CD4-positive, alpha-beta T cell (primary cell): ENCODE measurements around the gene SIL1. TPM values are rescaled to one million over a fixed set of nuclear protein-coding genes. Genes with fewer than 3 reads are reported as not detected.
A peak's percentile ranks its signal among the peaks of the same experiment; 100 is the strongest.

ENCODE experiments used
- ATAC-seq: fragments of 200-7000 bp; cut with Tn5 transposase; one replicate; pipeline ENCODE4 v1.10.0; 2022; ENCODE audit warnings: mild to moderate bottlenecking; ENCODE audit not compliant: poor library complexity
- CTCF ChIA-PET: fragments of 350-600 bp; sonication (Branson Sonifier 250); formaldehyde crosslinking; loops from one replicate; lab custom pipeline; 2021; ENCODE audit warnings: antibody characterized with exemption, inconsistent platforms; lab: Charles Lee
- POLR2A ChIA-PET: fragments of 350-600 bp; sonication (Branson Sonifier 250); formaldehyde crosslinking; loops from one replicate; lab custom pipeline; 2021; ENCODE audit warnings: antibody characterized with exemption, inconsistent platforms; lab: Charles Lee
- DNase-seq, 14 experiments: peaks; one replicate each; pipeline ENCODE4 v3.0.0-alpha.2; 2013 to 2020; ENCODE audit warnings: mixed read lengths in 2 of 14
- H3K27ac ChIP-seq, 2 donors: one replicate each; pipeline versions ENCODE4 v1.5.1 to v1.7.0; 2013; ENCODE audit warnings: low read length in 2 of 2, low read depth in 1 of 2, mild to moderate bottlenecking in 1 of 2
- H3K27me3 ChIP-seq, 2 experiments: 1 replicate in 1 of 2; 2 replicates in 1 of 2; pipeline versions ENCODE4 v1.6.1 to v1.7.0; 2013; ENCODE audit warnings: low read length in 2 of 2, control low read depth in 1 of 2, mild to moderate bottlenecking in 1 of 2, moderate library complexity in 1 of 2; ENCODE audit not compliant: insufficient read depth in 2 of 2, control insufficient read depth in 1 of 2
- H3K36me3 ChIP-seq: one replicate; pipeline ENCODE4 v1.6.1; 2013; ENCODE audit warnings: low read length, control low read depth; ENCODE audit not compliant: insufficient read depth
- H3K4me1 ChIP-seq: one replicate; pipeline ENCODE4 v1.6.1; 2013; ENCODE audit warnings: low read length, control low read depth; ENCODE audit not compliant: insufficient read depth
- H3K4me3 ChIP-seq: one replicate; pipeline ENCODE4 v1.5.1; 2013; ENCODE audit warnings: mild to moderate bottlenecking, low read length, moderate library complexity
- H3K9me3 ChIP-seq, 2 experiments: 1 replicate in 1 of 2; 2 replicates in 1 of 2; pipeline versions ENCODE4 v1.6.1 to v1.7.0; 2013; ENCODE audit warnings: low read length in 2 of 2, mild to moderate bottlenecking in 2 of 2, control low read depth in 1 of 2, moderate library complexity in 1 of 2; ENCODE audit not compliant: control insufficient read depth in 1 of 2, insufficient read depth in 1 of 2
- H3K27ac Mint-ChIP-seq: one replicate; pipeline ENCODE4 v1.8.0; 2020; ENCODE audit warnings: mixed read lengths
- H3K27me3 Mint-ChIP-seq: one replicate; pipeline ENCODE4 v1.8.0; 2021; ENCODE audit warnings: mixed read lengths
- H3K36me3 Mint-ChIP-seq: one replicate; pipeline ENCODE4 v1.8.0; 2021; ENCODE audit warnings: low read depth, mixed read lengths
- H3K4me1 Mint-ChIP-seq: one replicate; pipeline ENCODE4 v1.8.0; 2021; ENCODE audit warnings: low read depth, mixed read lengths
- H3K4me3 Mint-ChIP-seq: one replicate; pipeline ENCODE4 v1.8.0; 2020; ENCODE audit warnings: mild to moderate bottlenecking, mixed read lengths
- H3K9me3 Mint-ChIP-seq: one replicate; pipeline ENCODE4 v1.8.0; 2020; ENCODE audit warnings: mixed read lengths
- CTCF ChIP-seq: fragments of 200-600 bp; IDR thresholded peaks from one replicate; pipeline ENCODE4 v1.8.0; 2022; ENCODE audit warnings: antibody characterized with exemption, mild to moderate bottlenecking
- intact Hi-C, 2 experiments: fragments of 100-400 bp; cut with DNase I in 1 of 2; cut with micrococcal nuclease in 1 of 2; formaldehyde crosslinking; loops; one replicate each; pipeline versions ENCODE4 v1.15.1 to v1.9.0; 2023 to 2025; cut with DNase I, micrococcal nuclease
- total RNA-seq, 174 experiments: library from RNA in 2 of 174; stranded (reverse) in 2 of 174; gene quantifications; one replicate each; pipeline ENCODE4 v1.2.3 and lab custom pipeline; 2021 to 2026

The SIL1 gene
- total RNA-seq, 2 experiments from 2014 or later = 5.6 to 9.2 TPM

- H3K27me3 ChIP-seq = no peaks in the 10 kb centered on the region
- H3K27ac ChIP-seq = no peak overlapping the region
- ATAC-seq (no peak), DNase-seq (peak in 3 of 14 experiments; percentile 2 to 7 (median 3))
- POLR2A ChIA-PET = no interaction called here
- H3K4me3 ChIP-seq = no peak overlapping the region
- no peak overlapping the region for H3K27ac Mint-ChIP-seq
- no peaks in the 10 kb centered on the region for H3K4me1 Mint-ChIP-seq
- H3K27me3 Mint-ChIP-seq = no peaks in the 10 kb centered on the region
- intact Hi-C loops = no loop called here
- no peaks in the 10 kb centered on the region for H3K9me3 Mint-ChIP-seq
- no peaks in the 10 kb centered on the region for H3K4me1 ChIP-seq
- H3K36me3 ChIP-seq = peaks cover 6% of the 10 kb centered on the region
- H3K9me3 ChIP-seq = no peaks in the 10 kb centered on the region
- CTCF ChIA-PET = no interaction called here
- H3K4me3 Mint-ChIP-seq = no peak overlapping the region
- peaks cover 3% of the 10 kb centered on the region for H3K36me3 Mint-ChIP-seq
- no peak for TF ChIP-seq CTCF
These were observed 297.7 kb downstream of the SIL1 start for GRCh38 chr5:138900281-138900965.

GRCh38 chr5:138898742-138899141 is 299.4 kb downstream of the SIL1 start:
- DNase-seq (no peak), ATAC-seq (no peak)
- POLR2A ChIA-PET = interaction anchor here (0.6 kb wide), 1 partner anchor 224 kb away, joined by 4 read pairs; no protein-coding TSS in a partner anchor
- intact Hi-C loops = no loop called here
- Mint-ChIP-seq H3K4me1 (no peaks in the 10 kb centered on the region), H3K27ac (no peak overlapping the region), H3K9me3 (no peaks in the 10 kb centered on the region), H3K4me3 (no peak overlapping the region), H3K27me3 (no peaks in the 10 kb centered on the region), H3K36me3 (no peaks in the 10 kb centered on the region)
- no peak for TF ChIP-seq CTCF
- H3K4me3 ChIP-seq = no peak overlapping the region
- no peaks in the 10 kb centered on the region for H3K27me3 ChIP-seq
- CTCF ChIA-PET = no interaction called here
- H3K9me3 ChIP-seq = no peaks in the 10 kb centered on the region
- no peaks in the 10 kb centered on the region for H3K36me3 ChIP-seq
- H3K27ac ChIP-seq = no peak overlapping the region
- H3K4me1 ChIP-seq = no peaks in the 10 kb centered on the region

GRCh38 chr5:138898299-138898698 is 299.9 kb downstream of the SIL1 start:
- Mint-ChIP-seq H3K4me3 (no peak overlapping the region), H3K27me3 (no peaks in the 10 kb centered on the region), H3K9me3 (no peaks in the 10 kb centered on the region), H3K36me3 (no peaks in the 10 kb centered on the region), H3K27ac (no peak overlapping the region), H3K4me1 (no peaks in the 10 kb centered on the region)
- H3K4me3 ChIP-seq = no peak overlapping the region
- no peak for ATAC-seq
- H3K9me3 ChIP-seq = no peaks in the 10 kb centered on the region
- no peak overlapping the region for H3K27ac ChIP-seq
- H3K27me3 ChIP-seq = no peaks in the 10 kb centered on the region
- no peak for DNase-seq
- intact Hi-C loops = no loop called here
- ChIA-PET POLR2A (interaction anchor here (0.6 kb wide), 1 partner anchor 224 kb away, joined by 4 read pairs; no protein-coding TSS in a partner anchor), CTCF (no interaction called here)
- H3K36me3 ChIP-seq = no peaks in the 10 kb centered on the region
- no peak for TF ChIP-seq CTCF
- H3K4me1 ChIP-seq = no peaks in the 10 kb centered on the region

Other genes starting within 250 kb of the SIL1 start
- 100 to 1,000 TPM; 376 to 401 TPM for gene MATR3, start 95.4 kb upstream of the SIL1 start, total RNA-seq
- 100 to 1,000 TPM; 151 to 156 TPM for gene PAIP2, start 143.5 kb upstream of the SIL1 start, total RNA-seq
- gene SLC23A1, start 184.9 kb upstream of the SIL1 start, total RNA-seq = not detected
- gene MZB1, start 191.5 kb upstream of the SIL1 start, total RNA-seq = under 1 TPM; 0.42 to 0.63 TPM
- under 1 TPM; 0.25 to 0.41 TPM for gene PROB1, start 196.7 kb upstream of the SIL1 start, total RNA-seq
- 1 to 10 TPM; 3.0 to 3.9 TPM for gene SPATA24, start 205.7 kb upstream of the SIL1 start, total RNA-seq
- gene DNAJC18, start 241.2 kb upstream of the SIL1 start, total RNA-seq = 1 to 10 TPM; 7.5 to 8.7 TPM